PC-3 (cell line): ENCODE results near the gene PACS1. TPM values are rescaled to one million over a fixed set of nuclear protein-coding genes. Genes with fewer than 3 reads are reported as not detected.

ENCODE experiments used
- ATAC-seq: fragments of 200-7000 bp; cut with Tn5 transposase; 2 replicates; pipeline ENCODE4 v1.9.1; 2020; ENCODE audit warnings: mild to moderate bottlenecking, moderate library complexity
- BruUV-seq: library from RNA; stranded (reverse); fragments of 400-500 nt; replicated peaks from 2 replicates; lab custom pipeline; 2021; lab: Mats Ljungman, UMichigan
- CTCF ChIA-PET: fragments of 300-600 bp; sonication (Branson Sonifier 250); formaldehyde crosslinking; loops from one replicate; lab custom pipeline; 2022; ENCODE audit warnings: antibody characterized with exemption; lab: Charles Lee
- POLR2A ChIA-PET: fragments of 300-600 bp; sonication (Branson Sonifier 250); formaldehyde crosslinking; loops from one replicate; lab custom pipeline; 2022; ENCODE audit warnings: antibody characterized with exemption; ENCODE audit not compliant: unreplicated experiment; lab: Charles Lee
- DNase-seq: peaks from one replicate; pipeline ENCODE4 v3.0.0-alpha.2; 2015
- H2AFZ ChIP-seq: fragments of 300-600 bp; sonication (generic); 2 replicates; pipeline ENCODE4 v1.6.0; 2016; ENCODE audit warnings: antibody characterized with exemption, low read length
- H3F3A ChIP-seq: fragments of 300-600 bp; sonication (generic); one replicate; pipeline ENCODE4 v1.6.0; 2017; ENCODE audit warnings: antibody characterized with exemption, low read length, control low read depth, mild to moderate bottlenecking; ENCODE audit not compliant: unreplicated experiment
- H3K27ac ChIP-seq: fragments of 300-600 bp; sonication (generic); 2 replicates; pipeline ENCODE4 v1.5.1; 2016; ENCODE audit warnings: mild to moderate bottlenecking, low read length
- H3K27me3 ChIP-seq: fragments of 300-600 bp; sonication (generic); 2 replicates; pipeline ENCODE4 v1.6.1; 2016; ENCODE audit warnings: low read length, mixed read lengths
- H3K36me3 ChIP-seq: fragments of 300-600 bp; sonication (generic); 2 replicates; pipeline ENCODE4 v1.6.1; 2016; ENCODE audit warnings: low read depth, mixed run types, low read length, mixed read lengths
- H3K4me1 ChIP-seq: fragments of 300-600 bp; sonication (generic); 2 replicates; pipeline ENCODE4 v1.5.1; 2016; ENCODE audit warnings: low read length; ENCODE audit not compliant: insufficient read depth
- H3K4me2 ChIP-seq: fragments of 300-600 bp; sonication (generic); 2 replicates; pipeline ENCODE4 v1.6.0; 2016; ENCODE audit warnings: low read length
- H3K4me3 ChIP-seq: fragments of 300-600 bp; sonication (generic); 2 replicates; pipeline ENCODE4 v1.5.1; 2016; ENCODE audit warnings: mild to moderate bottlenecking, low read length, mixed read lengths
- H3K79me2 ChIP-seq: fragments of 300-600 bp; sonication (generic); 2 replicates; pipeline ENCODE4 v1.6.1; 2017; ENCODE audit warnings: low read length, mixed read lengths
- H3K9ac ChIP-seq: fragments of 300-600 bp; sonication (generic); 2 replicates; pipeline ENCODE4 v1.6.0; 2016; ENCODE audit warnings: mild to moderate bottlenecking, low read length
- H3K9me2 ChIP-seq: fragments of 300-600 bp; sonication (generic); replicated peaks from 2 replicates; pipeline ENCODE4 v1.6.1; 2016; ENCODE audit warnings: mixed run types, low read length, mixed read lengths
- H3K9me3 ChIP-seq: fragments of 300-600 bp; sonication (generic); 2 replicates; pipeline ENCODE4 v1.6.1; 2016; ENCODE audit warnings: low read length, mixed read lengths
- H4K20me1 ChIP-seq: fragments of 300-600 bp; sonication (generic); 2 replicates; pipeline ENCODE4 v1.6.1; 2016; ENCODE audit warnings: low read length, mixed read lengths
- EZH2 ChIP-seq: fragments of 300-600 bp; sonication (generic); IDR thresholded peaks from one replicate; pipeline ENCODE4 v1.6.1; 2017; ENCODE audit warnings: antibody characterized with exemption, mild to moderate bottlenecking, low read length; ENCODE audit not compliant: unreplicated experiment
- EZH2phosphoT487 ChIP-seq: fragments of 300-600 bp; sonication (generic); IDR thresholded peaks from 2 replicates; pipeline ENCODE4 v1.6.1; 2018; ENCODE audit warnings: mild to moderate bottlenecking, antibody characterized with exemption, low read length, borderline replicate concordance
- intact Hi-C: fragments of 100-400 bp; cut with micrococcal nuclease; formaldehyde crosslinking; loops from 2 replicates; pipeline ENCODE4 v1.9.0; 2023
- total RNA-seq: library from RNA; depleted of rRNA; stranded (reverse); fragments of >200 nt; gene quantifications from 2 replicates; pipeline ENCODE4 v1.2.3, GENCODE V29; 2014
- TF ChIP-seq, protein P1 (sequence below): fragments of 300-600 bp; sonication (generic); conservative IDR thresholded peaks from 2 replicates; pipeline ENCODE4 v1.5.1; 2017; ENCODE audit warnings: antibody characterized with exemption, low read depth, mild to moderate bottlenecking, low read length

PACS1 gene
- total RNA-seq, 1 experiment from 2014 or later: 28.7 TPM

DNA sequence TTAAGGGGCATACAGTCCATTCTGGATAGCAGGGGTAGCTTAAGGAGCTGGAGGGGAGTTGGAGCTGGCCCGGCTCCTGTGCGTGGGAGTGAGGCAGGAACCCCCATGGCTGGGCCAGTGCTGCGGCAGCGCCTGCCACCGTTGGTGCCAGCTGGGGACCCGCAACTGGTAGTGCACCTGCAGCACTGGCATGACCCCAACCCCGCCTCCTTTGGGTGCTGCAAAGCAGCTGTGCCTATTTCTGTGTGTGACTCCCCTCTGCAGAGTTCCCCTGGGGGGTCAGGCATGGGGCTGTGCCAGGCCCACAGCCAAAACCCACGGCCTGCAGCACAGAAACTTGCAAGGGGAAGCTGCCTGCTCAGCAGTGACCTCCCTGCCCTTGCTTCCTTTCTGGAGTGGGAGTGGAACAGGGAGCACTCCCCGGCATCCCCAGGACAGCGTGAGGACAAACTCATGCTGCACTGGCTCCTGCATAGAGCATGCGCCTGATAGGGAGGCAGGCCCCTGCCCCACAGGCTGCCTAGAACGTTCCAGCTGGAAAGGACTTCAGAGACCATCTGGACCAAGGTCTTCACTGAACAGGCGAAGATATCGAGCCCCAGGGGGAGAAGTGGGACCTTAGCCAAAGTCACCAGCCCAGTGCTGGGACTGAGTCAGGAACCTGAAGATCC, 172.2 kb downstream of the PACS1 start:
- peaks cover 8% of the 10 kb centered on the region; the same call in 1 of the 2 replicates for H3K36me3 ChIP-seq
- no peak overlapping the region for H3K4me2 ChIP-seq
- H3K9me3 ChIP-seq: no peaks in the 10 kb centered on the region
- TF ChIP-seq, protein P1, sequence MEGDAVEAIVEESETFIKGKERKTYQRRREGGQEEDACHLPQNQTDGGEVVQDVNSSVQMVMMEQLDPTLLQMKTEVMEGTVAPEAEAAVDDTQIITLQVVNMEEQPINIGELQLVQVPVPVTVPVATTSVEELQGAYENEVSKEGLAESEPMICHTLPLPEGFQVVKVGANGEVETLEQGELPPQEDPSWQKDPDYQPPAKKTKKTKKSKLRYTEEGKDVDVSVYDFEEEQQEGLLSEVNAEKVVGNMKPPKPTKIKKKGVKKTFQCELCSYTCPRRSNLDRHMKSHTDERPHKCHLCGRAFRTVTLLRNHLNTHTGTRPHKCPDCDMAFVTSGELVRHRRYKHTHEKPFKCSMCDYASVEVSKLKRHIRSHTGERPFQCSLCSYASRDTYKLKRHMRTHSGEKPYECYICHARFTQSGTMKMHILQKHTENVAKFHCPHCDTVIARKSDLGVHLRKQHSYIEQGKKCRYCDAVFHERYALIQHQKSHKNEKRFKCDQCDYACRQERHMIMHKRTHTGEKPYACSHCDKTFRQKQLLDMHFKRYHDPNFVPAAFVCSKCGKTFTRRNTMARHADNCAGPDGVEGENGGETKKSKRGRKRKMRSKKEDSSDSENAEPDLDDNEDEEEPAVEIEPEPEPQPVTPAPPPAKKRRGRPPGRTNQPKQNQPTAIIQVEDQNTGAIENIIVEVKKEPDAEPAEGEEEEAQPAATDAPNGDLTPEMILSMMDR: no peak
- TF ChIP-seq EZH2: no peak
- TF ChIP-seq EZH2phosphoT487: no peak
- POLR2A ChIA-PET: no interaction called here
- H3K79me2 ChIP-seq: no peaks in the 10 kb centered on the region
- CTCF ChIA-PET: no interaction called here
- no peak for DNase-seq
- H3K27ac ChIP-seq: no peak overlapping the region
- ATAC-seq: no peak
- H3F3A ChIP-seq: no peaks in the 10 kb centered on the region
- no peaks in the 10 kb centered on the region for H3K9me2 ChIP-seq
- no peak overlapping the region for H2AFZ ChIP-seq
- no peaks in the 10 kb centered on the region for H3K4me1 ChIP-seq
- no TSS peak for BruUV-seq
- intact Hi-C loops: no loop called here
- no peak overlapping the region for H3K9ac ChIP-seq
- no peaks in the 10 kb centered on the region for H3K27me3 ChIP-seq
- no peaks in the 10 kb centered on the region for H4K20me1 ChIP-seq
- H3K4me3 ChIP-seq: no peak overlapping the region

DNA sequence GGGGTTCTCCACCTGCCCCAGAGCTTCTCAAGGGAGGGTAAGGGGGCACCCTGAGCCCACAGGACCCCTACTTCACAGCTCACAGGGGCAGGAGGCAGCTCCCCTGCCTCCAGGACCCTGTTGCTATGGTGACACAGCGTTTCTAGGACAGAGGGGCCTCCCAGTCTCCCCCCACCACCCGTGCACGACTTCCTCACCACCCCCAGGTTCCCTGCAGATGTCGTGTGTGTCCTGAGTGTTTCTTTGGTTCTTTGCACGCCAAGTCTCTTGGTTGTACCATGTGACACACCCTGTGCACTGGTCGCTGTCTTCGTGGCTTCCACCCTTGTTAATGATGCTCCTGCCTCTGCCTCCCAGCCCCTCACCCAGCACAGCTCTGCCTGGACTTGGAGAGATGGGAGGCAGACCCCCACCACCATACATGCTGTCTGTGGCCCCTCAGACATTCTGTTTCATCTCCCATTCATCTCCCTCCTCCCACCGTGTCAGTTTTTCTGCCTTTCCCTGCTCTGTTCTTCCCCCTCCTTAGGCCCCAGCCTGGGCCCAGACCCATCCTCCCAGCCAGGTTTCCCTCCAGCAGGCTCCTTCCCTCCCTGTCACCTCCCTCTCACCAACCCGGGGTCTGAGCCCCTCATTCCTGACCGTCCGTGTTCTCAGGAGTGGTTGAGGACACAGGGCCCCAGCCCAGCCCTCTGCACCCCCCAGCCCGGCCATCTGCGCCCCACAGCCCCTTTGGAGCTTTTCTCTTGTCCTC, 173.9 kb downstream of the PACS1 start:
- H3K4me2 ChIP-seq: no peak overlapping the region
- CTCF ChIA-PET: no interaction called here
- no peaks in the 10 kb centered on the region for H3F3A ChIP-seq
- no peak for DNase-seq
- no peaks in the 10 kb centered on the region for H4K20me1 ChIP-seq
- no peaks in the 10 kb centered on the region for H3K27me3 ChIP-seq
- no peak overlapping the region for H3K9ac ChIP-seq
- intact Hi-C loops: no loop called here
- H2AFZ ChIP-seq: no peak overlapping the region
- H3K4me3 ChIP-seq: no peak overlapping the region
- H3K9me3 ChIP-seq: no peaks in the 10 kb centered on the region
- TSS peak; percentile 37 for BruUV-seq
- peaks cover 7% of the 10 kb centered on the region; the same call in 1 of the 2 replicates for H3K36me3 ChIP-seq
- H3K27ac ChIP-seq: no peak overlapping the region
- no peaks in the 10 kb centered on the region for H3K79me2 ChIP-seq
- POLR2A ChIA-PET: no interaction called here
- no peaks in the 10 kb centered on the region for H3K4me1 ChIP-seq
- no peaks in the 10 kb centered on the region for H3K9me2 ChIP-seq
- ATAC-seq: no peak
- TF ChIP-seq EZH2phosphoT487 (no peak), EZH2 (no peak)
- TF ChIP-seq, protein P1: no peak

DNA sequence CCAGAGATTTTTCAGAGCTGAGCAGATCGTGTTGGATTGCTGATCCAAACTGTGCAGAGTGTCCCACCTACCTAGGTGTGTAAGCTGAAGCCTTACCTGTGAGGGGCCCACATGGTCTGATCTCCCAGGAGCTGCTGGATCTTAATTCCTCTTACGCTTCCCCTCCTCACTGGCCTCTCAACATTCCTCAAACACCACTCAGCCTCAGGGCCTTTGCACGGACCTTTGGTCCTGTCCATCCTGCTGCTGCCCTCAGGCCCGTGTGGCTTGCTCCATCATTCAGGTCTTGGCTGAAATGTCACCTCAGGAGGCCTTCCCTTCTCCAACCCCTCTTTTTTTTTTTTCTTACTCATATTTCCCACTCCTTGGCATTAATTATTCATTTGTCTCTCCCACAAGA, 177.2 kb downstream of the PACS1 start:
- H3K36me3 ChIP-seq: no peaks in the 10 kb centered on the region; the same call in 1 of the 2 replicates
- intact Hi-C loops: no loop called here
- H3K9ac ChIP-seq: no peak overlapping the region
- H3K4me2 ChIP-seq: no peak overlapping the region
- TF ChIP-seq EZH2phosphoT487: no peak
- TF ChIP-seq EZH2: no peak
- no peak overlapping the region for H3K4me3 ChIP-seq
- H3K9me3 ChIP-seq: no peaks in the 10 kb centered on the region
- no peak overlapping the region for H3K27ac ChIP-seq
- no peaks in the 10 kb centered on the region for H3F3A ChIP-seq
- H2AFZ ChIP-seq: no peak overlapping the region
- no peak for DNase-seq
- POLR2A ChIA-PET: no interaction called here
- no peaks in the 10 kb centered on the region for H3K27me3 ChIP-seq
- CTCF ChIA-PET: no interaction called here
- BruUV-seq: no TSS peak
- H3K79me2 ChIP-seq: no peaks in the 10 kb centered on the region
- no peaks in the 10 kb centered on the region for H3K4me1 ChIP-seq
- no peaks in the 10 kb centered on the region for H3K9me2 ChIP-seq
- ATAC-seq: no peak
- no peaks in the 10 kb centered on the region for H4K20me1 ChIP-seq
